HepG2 (cell line): ENCODE results near the gene SOX12. TPM values are rescaled to one million over a fixed set of nuclear protein-coding genes. Genes with fewer than 3 reads are reported as not detected.

ENCODE experiments used
- ELF3 ChIP-seq: IDR thresholded peaks from 2 replicates; pipeline ENCODE4 v1.6.1; 2016; ENCODE audit warnings: missing genetic modification reagents, missing compliant biosample characterization
- EP300 ChIP-seq, 3 experiments: sonication (generic) in 1 of 3; formaldehyde crosslinking in 1 of 3; IDR thresholded peaks; 2 replicates each; pipeline versions ENCODE4 v1.5.1 to v1.6.1; 2011 to 2020; ENCODE audit warnings: low read depth in 2 of 3, low read length in 2 of 3, borderline replicate concordance in 1 of 3, improper control_type of control experiment in 1 of 3, mild to moderate bottlenecking in 1 of 3, missing genetic modification reagents in 1 of 3, moderate library complexity in 1 of 3
- HDAC1 ChIP-seq: sonication (generic); formaldehyde crosslinking; IDR thresholded peaks from 2 replicates; pipeline ENCODE4 v1.5.1; 2020; ENCODE audit warnings: mild to moderate bottlenecking, missing genetic modification reagents
- IRF2 ChIP-seq: IDR thresholded peaks from 2 replicates; pipeline ENCODE4 v1.6.1; 2018; ENCODE audit warnings: missing genetic modification reagents, missing compliant biosample characterization
- NCOR1 ChIP-seq: fragments of 200-600 bp; sonication (generic); IDR thresholded peaks from 2 replicates; pipeline ENCODE4 v1.7.0; 2017; ENCODE audit warnings: antibody characterized with exemption, low read length, borderline replicate concordance
- NFAT5 ChIP-seq: sonication (generic); formaldehyde crosslinking; IDR thresholded peaks from 2 replicates; pipeline ENCODE4 v1.4.0; 2020; ENCODE audit warnings: missing genetic modification reagents
- RARA ChIP-seq: IDR thresholded peaks from 2 replicates; pipeline ENCODE4 v1.6.1; 2016; ENCODE audit warnings: missing genetic modification reagents, missing compliant biosample characterization
- RBM39 ChIP-seq: fragments of 200-400 bp; formaldehyde crosslinking; IDR thresholded peaks from one replicate; pipeline ENCODE4 v1.6.1; 2018; ENCODE audit warnings: antibody characterized with exemption, mild to moderate bottlenecking, low read depth, low read length; ENCODE audit not compliant: poor library complexity, severe bottlenecking
- RNF2 ChIP-seq: fragments of 450-650 bp; conservative IDR thresholded peaks from 2 replicates; pipeline ENCODE4 v1.6.1; 2016; ENCODE audit warnings: low read depth
- SMAD1 ChIP-seq: sonication (generic); formaldehyde crosslinking; IDR thresholded peaks from 2 replicates; pipeline ENCODE4 v1.4.0; 2020; ENCODE audit warnings: missing genetic modification reagents, low read depth, mild to moderate bottlenecking, borderline replicate concordance
- SOX6 ChIP-seq, 2 experiments: fragments of 450-650 bp in 1 of 2; sonication (generic) in 1 of 2; formaldehyde crosslinking in 1 of 2; IDR thresholded peaks; 2 replicates each; pipeline versions ENCODE4 v1.4.0 to v1.6.1; 2017 to 2020; ENCODE audit warnings: antibody characterized with exemption in 1 of 2, mild to moderate bottlenecking in 1 of 2, missing genetic modification reagents in 1 of 2
- TOPORS ChIP-seq: sonication (generic); formaldehyde crosslinking; IDR thresholded peaks from 2 replicates; pipeline ENCODE4 v1.8.0; 2023; ENCODE audit warnings: mild to moderate bottlenecking, missing genetic modification reagents
- ZBTB3 ChIP-seq: sonication (generic); formaldehyde crosslinking; IDR thresholded peaks from 2 replicates; pipeline ENCODE4 v1.4.0; 2020; ENCODE audit warnings: low read depth, mild to moderate bottlenecking, moderate library complexity, missing genetic modification reagents, borderline replicate concordance
- ZMYM3 ChIP-seq: sonication (generic); formaldehyde crosslinking; IDR thresholded peaks from 2 replicates; pipeline ENCODE4 v1.5.1; 2020; ENCODE audit warnings: mild to moderate bottlenecking, missing genetic modification reagents
- ZNF121 ChIP-seq: sonication (generic); formaldehyde crosslinking; IDR thresholded peaks from 2 replicates; pipeline ENCODE4 v1.5.0; 2020; ENCODE audit warnings: mild to moderate bottlenecking, missing genetic modification reagents
- ZNF333 ChIP-seq: sonication (generic); formaldehyde crosslinking; IDR thresholded peaks from 2 replicates; pipeline ENCODE4 v1.4.0; 2020; ENCODE audit warnings: mild to moderate bottlenecking, missing genetic modification reagents, borderline replicate concordance
- ZNF572 ChIP-seq: sonication (generic); formaldehyde crosslinking; IDR thresholded peaks from 2 replicates; pipeline ENCODE4 v1.5.1; 2020; ENCODE audit warnings: mild to moderate bottlenecking, missing genetic modification reagents
- ZSCAN31 ChIP-seq: sonication (generic); formaldehyde crosslinking; IDR thresholded peaks from 2 replicates; pipeline ENCODE4 v1.5.0; 2020; ENCODE audit warnings: low read depth, mild to moderate bottlenecking, missing genetic modification reagents
- polyA plus RNA-seq, 8 experiments: library from polyadenylated mRNA; depleted of rRNA in 3 of 8; stranded (reverse) in 7 of 8; unstranded in 1 of 8; fragments of >200 nt; fragmentation: Illumina TruSeq in 4 of 8; extraction: Trizol in 4 of 8; gene quantifications; 2 replicates each; pipeline versions ENCODE4 v1.2.1 to v1.2.3, GENCODE V29; 2011 to 2016; ENCODE audit warnings: low read depth in 4 of 8, missing spikeins in 1 of 8, mixed read lengths in 1 of 8; ENCODE audit not compliant: insufficient read depth in 1 of 8
- total RNA-seq, 5 experiments: library from RNA; depleted of rRNA; stranded (reverse); fragments of >200 nt; fragmentation: Illumina TruSeq; extraction: Trizol; gene quantifications; 2 replicates each; pipeline ENCODE4 v1.2.3, GENCODE V29; 2016; ENCODE audit warnings: low read depth in 1 of 5
- TF ChIP-seq, protein P1 (sequence below): sonication (generic); formaldehyde crosslinking; IDR thresholded peaks from 2 replicates; pipeline ENCODE4 v1.4.0; 2020; ENCODE audit warnings: missing genetic modification reagents, borderline replicate concordance
- TF ChIP-seq, protein P2 (sequence below): IDR thresholded peaks from 2 replicates; pipeline ENCODE4 v1.6.1; 2016; ENCODE audit warnings: control low read depth

The SOX12 gene
- total and polyA plus RNA-seq, 2 of the 13 experiments (the other 11 are each of a cell fraction or from before 2014, with no cell fraction given), result 10.0 to 18.7 TPM

DNA sequence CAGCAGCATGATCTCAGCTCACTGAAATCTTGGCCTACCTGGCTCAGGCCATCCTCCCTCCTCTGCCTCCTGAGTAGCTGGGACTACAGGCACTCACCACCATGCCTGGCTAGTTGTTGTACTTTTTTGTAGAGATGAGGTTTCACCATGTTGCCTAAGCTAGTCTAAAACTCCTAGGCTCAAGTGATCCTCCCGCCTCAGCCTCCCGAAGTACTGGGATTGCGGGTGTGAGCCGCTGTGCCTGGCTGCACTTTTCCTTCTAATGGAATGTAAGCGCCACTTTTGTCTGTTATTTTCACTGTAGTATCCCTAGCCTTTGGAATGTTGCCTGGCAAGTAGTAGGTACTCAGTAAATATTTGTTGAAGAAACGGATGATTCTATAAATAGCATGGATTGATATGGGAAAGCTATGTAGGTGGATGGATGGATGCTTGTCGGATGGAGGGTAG, 44.8 kb downstream of the SOX12 start (continued):
- TF ChIP-seq, protein P1, sequence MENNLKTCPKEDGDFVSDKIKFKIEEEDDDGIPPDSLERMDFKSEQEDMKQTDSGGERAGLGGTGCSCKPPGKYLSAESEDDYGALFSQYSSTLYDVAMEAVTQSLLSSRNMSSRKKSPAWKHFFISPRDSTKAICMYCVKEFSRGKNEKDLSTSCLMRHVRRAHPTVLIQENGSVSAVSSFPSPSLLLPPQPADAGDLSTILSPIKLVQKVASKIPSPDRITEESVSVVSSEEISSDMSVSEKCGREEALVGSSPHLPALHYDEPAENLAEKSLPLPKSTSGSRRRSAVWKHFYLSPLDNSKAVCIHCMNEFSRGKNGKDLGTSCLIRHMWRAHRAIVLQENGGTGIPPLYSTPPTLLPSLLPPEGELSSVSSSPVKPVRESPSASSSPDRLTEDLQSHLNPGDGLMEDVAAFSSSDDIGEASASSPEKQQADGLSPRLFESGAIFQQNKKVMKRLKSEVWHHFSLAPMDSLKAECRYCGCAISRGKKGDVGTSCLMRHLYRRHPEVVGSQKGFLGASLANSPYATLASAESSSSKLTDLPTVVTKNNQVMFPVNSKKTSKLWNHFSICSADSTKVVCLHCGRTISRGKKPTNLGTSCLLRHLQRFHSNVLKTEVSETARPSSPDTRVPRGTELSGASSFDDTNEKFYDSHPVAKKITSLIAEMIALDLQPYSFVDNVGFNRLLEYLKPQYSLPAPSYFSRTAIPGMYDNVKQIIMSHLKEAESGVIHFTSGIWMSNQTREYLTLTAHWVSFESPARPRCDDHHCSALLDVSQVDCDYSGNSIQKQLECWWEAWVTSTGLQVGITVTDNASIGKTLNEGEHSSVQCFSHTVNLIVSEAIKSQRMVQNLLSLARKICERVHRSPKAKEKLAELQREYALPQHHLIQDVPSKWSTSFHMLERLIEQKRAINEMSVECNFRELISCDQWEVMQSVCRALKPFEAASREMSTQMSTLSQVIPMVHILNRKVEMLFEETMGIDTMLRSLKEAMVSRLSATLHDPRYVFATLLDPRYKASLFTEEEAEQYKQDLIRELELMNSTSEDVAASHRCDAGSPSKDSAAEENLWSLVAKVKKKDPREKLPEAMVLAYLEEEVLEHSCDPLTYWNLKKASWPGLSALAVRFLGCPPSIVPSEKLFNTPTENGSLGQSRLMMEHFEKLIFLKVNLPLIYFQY (CRISPR knock-in tag), result no peak
- TF ChIP-seq, protein P2, sequence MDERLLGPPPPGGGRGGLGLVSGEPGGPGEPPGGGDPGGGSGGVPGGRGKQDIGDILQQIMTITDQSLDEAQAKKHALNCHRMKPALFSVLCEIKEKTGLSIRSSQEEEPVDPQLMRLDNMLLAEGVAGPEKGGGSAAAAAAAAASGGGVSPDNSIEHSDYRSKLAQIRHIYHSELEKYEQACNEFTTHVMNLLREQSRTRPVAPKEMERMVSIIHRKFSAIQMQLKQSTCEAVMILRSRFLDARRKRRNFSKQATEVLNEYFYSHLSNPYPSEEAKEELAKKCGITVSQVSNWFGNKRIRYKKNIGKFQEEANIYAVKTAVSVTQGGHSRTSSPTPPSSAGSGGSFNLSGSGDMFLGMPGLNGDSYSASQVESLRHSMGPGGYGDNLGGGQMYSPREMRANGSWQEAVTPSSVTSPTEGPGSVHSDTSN, result no peak
- no peak for TF ChIP-seq NFAT5
- peak; percentile 86 for TF ChIP-seq RARA
- TF ChIP-seq ELF3 (CRISPR knock-in tag), result peak; percentile 76
- no peak for TF ChIP-seq TOPORS (CRISPR knock-in tag)
- TF ChIP-seq RBM39, result no peak
- peak; percentile 71; the same call in 1 of the 2 replicates for TF ChIP-seq IRF2 (CRISPR knock-in tag)
- TF ChIP-seq ZNF333, result no peak
- TF ChIP-seq RNF2, result no peak
- TF ChIP-seq ZNF572 (CRISPR knock-in tag), result 0 out of 2 replicates have a peak, but pooled peaks have one; percentile 37
- peak; percentile 27 to 77; a peak in 3 of 4 replicates for TF ChIP-seq EP300 (IDR thresholded peaks at IDR 0.05; ENCODE audit: low read depth in 2 of 2, low read length in 2 of 2)
- peak; percentile 34; the same call in 1 of the 2 replicates for TF ChIP-seq EP300 (CRISPR knock-in tag; IDR thresholded peaks at IDR 0.05; ENCODE audit: borderline replicate concordance)
- TF ChIP-seq SMAD1 (CRISPR knock-in tag), result no peak
- no peak for TF ChIP-seq NCOR1
- no peak for TF ChIP-seq ZBTB3 (CRISPR knock-in tag)
- no peak for TF ChIP-seq SOX6 (IDR thresholded peaks at IDR 0.05)
- peak; percentile 65 for TF ChIP-seq SOX6 (CRISPR knock-in tag; IDR thresholded peaks at IDR 0.05)
- peak; percentile 99 for TF ChIP-seq ZNF121 (CRISPR knock-in tag)
- peak; percentile 88 for TF ChIP-seq ZMYM3 (CRISPR knock-in tag)
- peak; percentile 5; the same call in 1 of the 2 replicates for TF ChIP-seq ZSCAN31
- TF ChIP-seq HDAC1 (CRISPR knock-in tag), result peak; percentile 62
